GM18498 (cell line): ENCODE data around the gene RBM44.

Experiments
- ATAC-seq: cut with Tn5 transposase; IDR thresholded peaks from one replicate; pipeline ENCODE4 v1.9.1; 2021; ENCODE audit warnings: mild to moderate bottlenecking, moderate library complexity; ENCODE audit not compliant: unreplicated experiment

The RBM44 gene

DNA sequence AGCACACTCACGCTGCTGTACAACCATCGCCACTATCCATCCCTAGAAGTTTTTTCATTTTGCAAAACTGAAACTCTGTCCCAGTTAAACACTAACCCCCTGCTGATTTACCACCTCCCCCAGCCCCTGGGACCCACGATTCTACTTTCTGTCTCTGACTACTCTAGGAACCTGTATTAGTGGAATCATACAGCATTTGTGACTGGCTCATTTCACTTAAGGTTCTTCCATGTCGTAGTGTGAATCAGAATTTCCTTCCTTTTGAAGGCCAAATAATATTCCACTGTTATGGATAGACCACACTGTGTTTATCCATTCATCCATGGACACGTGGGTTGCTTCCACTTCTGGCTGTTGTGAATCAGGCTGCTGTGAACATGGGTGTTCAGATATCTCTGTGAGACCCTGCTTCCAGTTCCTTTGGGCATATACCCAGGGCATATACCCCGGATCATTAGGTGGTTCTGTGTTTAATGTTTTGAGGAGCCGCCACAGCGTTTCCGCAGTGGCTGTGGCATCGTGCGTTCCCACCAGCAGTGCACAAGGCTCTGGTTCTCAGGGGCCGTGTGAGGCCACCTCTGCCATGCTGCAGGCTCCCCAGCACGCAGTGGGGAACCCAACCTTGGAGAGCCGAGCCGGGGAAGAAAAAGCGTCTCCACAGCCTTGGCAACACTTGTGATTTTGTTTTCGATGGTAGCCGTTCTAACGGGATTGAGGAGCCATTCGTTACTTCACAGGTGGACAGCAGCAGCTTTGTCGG is 70.9 kb downstream of the RBM44 start:
- no peak for ATAC-seq

DNA sequence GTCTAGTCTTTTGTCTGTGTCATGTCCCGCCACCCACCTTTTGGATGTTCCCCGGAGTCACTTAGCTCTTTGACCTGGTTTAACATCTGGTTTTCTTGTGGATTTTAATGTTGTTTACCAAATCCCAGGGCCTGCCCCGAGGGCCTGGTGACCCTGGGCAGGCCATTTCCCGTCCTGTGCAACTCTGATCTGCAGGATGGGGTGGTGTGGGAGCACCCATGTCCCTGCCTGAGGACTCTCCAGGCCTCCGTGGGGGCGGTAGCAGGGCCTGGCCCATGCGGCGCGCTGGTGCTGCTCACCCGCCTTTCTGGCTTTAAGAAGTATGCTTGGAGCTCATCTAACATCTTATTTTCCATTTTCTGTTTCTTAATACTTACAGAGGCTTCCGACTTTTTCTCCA is 71.5 kb downstream of the RBM44 start:
- no peak for ATAC-seq

DNA sequence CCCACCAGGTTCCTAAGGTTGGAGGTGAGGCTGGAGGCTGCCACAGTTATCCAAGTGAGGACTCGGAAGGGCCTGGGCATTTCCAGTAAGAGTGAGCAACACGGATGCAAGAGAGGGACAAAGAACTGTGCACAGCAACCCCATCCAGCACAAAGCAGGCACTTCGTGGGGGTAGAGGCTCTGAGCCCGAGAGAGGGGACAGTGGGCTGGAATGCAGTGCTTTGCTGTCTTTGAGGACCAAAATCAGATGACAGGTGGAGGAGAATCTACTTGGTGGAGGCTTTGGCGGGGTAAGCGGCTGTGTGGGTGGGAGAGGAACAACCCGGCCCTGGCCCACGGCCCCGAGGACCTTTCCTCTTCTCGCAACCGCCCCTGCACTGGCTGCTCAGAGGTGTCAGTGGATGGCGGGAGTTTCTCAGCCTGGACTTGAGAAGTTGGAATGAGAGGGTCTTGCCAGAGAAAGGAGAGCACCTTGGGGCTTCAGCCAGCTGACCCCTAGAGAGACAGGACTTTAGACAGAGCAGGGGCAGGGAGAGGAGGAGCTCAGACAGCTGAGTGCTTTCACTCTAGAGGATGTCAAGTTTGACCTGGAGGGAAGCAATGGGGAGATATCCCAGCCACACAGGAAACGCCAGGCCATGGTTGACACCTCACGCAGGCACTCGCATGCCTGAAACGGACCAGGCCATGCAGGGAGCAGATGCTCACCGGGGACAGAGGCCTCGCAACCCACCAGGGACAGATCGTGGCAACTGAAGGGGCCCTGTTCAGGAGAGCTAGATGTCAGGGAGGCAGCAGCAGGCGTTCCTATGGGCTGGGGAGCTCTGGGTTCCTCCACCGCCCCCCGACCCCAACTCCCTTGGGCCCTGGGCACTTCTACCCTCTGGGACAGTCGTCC is 72.4 kb downstream of the RBM44 start:
- no peak for ATAC-seq

DNA sequence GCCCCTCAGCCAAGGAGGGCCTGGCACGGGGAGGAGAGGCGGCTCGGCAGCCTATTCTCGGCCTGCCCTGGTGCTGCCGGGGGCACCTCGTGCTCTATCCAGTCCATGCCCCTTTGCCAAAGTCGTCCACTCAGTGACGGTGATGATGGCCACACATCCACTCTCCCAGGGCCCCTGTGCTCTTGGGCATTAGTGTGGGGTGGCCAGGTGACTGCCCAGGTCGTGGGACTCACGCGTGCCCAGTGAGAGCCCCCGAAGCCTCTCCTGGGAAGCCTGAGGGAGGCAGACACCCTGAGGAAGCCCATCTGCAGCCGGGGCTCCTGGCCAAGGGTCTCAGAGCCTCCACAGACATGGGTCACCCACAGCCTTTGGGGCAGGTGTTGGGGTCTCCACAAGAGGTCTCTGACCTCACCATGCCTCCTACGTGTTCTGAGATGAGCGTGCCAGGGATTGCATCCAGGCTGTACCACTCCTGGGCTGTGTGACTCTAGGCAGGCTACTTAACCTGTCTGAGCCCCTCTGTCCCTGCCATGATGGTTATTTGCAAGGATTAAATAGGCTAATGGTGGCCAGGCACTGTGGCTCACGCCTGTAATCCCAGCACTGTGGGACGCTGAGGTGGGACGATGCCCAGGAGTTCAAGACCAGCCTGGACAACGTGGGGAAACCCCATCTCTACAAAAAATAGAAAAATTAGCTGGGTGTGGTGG is 73.8 kb downstream of the RBM44 start:
- ATAC-seq = no peak

DNA sequence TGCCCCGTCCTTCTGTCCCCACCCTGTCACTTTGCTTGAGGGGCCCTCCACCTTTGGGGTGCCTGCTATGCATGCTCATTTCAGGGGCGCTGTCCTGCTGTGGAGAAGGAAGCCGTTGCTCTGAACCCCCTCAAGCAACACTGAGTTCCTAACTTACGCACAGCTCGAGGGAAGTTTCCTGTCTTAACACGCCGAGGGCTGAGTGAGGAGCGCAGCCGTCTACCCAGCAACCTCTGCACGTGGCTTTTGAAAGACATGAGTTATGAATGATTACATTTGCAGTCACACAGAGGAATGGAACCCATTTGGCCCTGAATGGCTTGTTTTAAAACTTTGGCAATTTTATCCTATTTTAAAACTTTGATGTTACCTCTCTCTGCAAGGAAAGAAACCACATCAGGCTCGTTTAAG is 74.8 kb downstream of the RBM44 start:
- ATAC-seq = no peak

DNA sequence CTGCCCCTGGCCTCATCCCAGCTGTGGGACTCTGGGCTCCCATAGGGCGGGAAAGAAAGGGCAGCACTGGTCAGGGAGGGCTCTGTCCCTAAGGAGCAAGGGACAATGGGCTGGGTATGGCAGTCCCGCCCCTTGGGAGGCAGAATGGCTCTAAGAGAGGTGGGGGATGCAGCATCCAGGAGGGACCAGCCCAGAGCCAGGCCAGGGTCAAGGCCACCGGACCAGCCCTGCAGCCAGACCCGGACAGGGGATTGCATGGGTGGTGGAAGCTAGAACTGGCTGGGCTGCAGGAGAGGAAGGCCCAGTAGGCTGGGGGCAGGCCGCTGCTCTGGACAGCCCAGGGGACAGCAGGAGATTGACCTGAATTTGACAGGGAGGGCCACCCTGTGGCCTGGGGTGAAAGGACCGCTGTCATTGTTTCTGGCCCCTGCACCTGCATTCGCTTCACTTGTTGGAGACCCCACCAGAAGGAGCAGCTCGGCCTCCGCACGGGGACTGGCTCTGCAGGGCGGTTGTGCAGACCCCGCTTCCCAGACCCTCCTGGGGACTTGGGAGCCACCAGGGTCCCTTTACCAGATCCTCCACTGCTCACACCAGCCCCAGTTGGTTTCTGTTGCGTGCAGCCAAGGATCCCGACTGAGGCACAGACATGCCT is 75.4 kb downstream of the RBM44 start:
- no peak for ATAC-seq

DNA sequence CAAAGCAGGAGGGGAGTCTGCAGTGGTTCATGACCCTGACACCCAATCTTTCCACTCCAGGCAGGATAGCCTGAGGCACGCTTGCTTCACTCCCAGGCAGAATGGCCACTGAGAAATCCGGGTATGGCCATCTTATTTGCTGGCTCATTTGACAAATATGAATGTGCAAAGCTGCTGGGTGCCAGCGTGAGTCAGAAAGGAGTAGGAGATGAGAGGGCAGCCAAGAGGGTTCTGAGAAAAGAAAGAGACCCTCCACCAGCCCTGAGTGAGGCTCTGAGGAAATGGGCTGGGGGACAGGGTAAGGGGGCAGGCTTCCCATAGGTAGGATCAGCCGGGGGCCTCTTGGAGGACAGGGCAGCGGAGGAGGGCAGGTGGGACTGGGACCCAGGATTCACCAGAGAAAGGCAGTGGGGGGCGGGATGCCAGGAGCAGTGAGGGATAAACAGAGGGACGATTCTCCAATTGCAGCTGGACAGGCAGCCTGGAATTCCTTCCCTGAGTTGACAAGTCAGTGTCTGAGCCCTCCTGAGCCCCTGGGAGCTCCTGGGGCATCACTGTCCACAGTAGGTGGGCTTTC is 76.1 kb downstream of the RBM44 start:
- ATAC-seq = no peak

DNA sequence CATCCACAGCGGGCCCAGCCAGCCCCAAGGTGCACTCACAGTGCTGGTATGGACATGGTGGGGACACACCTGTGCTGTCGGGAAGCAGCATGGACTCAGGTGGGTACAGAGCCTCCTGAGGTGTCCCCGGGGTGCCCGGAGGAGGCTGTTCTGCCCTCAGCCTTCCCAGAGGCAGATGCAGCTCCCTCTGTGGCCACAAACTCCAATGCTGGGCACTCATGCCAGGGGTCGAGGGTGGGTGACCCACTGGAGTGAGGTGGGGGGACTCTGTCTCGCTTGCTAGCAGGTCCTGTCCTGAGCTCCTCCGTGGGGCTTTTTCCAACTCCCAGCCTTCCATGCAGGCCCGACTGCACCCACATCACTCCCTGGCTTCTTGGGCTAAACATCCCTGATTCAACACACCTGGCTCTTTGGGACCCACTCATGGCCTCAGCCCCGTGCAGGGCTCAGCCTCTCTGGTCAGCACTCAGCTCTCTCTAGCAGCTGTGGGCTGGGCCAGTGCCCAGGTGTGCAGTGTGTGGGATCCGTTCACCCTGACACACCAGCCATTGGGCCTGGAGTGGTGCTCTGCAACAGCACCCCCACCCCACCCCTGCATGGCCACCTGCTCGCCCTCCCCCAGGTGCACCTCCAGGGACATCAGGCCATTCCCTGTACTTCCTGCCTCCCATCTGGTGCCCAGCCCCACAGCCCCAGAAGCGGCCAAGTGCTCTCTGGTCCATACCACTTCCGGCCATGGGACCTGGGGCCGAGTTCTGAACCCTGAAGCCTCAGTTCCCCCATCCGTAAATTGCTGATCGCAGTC is 76.9 kb downstream of the RBM44 start:
- ATAC-seq = no peak

DNA sequence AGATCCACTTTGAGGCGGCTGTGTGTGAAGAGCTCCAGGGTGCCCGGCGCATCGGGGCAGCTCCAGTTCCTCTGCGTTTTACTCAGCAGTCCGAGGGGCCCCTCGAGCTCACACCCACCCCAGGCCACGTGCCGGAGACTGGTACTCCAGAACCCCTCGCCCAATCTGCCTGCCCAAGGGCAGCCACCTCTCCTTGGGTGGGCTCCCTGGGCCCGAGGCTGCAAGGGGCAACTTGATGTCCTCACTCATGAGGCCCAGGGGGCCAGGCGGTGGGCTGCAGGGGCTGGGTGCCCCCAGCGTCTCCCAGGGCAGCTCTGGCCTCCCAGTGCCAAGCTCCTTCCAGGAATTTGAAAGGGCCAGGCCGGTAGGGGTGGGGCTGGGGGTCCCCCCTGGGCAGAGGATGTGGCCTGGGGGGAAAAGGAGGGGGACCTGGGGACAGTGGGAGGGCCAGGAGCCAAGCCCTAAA is 77.5 kb downstream of the RBM44 start:
- no peak for ATAC-seq

DNA sequence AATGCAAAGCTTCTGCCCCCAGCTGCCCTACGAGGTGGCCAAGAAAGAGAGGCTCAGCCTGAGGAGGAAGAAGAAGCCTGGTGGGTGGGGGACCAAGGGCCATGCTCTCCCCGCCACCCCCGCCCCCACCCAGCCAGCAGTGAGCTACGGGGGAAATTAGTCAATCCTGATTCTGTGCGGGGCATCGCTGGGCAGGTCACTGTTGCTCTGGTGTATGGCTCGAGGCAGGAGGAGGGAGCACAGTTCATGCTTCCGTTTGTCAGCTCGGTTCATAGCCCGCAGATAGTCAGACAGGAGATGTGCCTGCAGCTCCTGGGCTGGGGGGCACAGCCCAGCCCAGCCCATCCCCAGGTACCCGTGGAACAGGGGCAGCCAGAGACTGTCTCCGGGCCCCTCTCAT is 78.0 kb downstream of the RBM44 start:
- no peak for ATAC-seq

DNA sequence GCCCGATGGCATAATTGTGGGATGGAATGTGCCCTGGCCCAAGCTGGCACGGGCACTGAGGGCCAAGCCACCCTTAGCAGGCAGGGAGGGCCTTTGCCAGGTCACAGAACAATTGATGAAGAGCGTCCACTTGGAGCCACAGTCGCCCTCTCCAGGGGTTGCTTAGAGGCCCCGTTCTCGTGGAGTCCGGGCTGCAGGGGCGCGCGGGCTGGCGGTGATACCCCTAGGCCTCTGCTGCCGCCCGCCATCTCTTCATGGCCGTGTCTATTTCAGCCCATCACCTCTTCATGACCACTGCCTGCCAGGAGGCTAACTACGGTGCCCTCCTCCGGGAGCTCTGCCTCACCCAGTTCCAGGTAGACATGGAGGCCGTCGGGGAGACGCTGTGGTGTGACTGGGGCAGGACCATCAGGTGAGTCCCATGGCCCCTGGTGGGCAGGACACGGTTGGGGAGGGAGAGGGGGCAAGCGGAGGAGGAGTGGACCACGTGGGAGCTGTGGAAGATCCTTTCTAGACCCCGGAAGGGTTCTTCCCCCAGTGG is 78.4 kb downstream of the RBM44 start:
- ATAC-seq = no peak

DNA sequence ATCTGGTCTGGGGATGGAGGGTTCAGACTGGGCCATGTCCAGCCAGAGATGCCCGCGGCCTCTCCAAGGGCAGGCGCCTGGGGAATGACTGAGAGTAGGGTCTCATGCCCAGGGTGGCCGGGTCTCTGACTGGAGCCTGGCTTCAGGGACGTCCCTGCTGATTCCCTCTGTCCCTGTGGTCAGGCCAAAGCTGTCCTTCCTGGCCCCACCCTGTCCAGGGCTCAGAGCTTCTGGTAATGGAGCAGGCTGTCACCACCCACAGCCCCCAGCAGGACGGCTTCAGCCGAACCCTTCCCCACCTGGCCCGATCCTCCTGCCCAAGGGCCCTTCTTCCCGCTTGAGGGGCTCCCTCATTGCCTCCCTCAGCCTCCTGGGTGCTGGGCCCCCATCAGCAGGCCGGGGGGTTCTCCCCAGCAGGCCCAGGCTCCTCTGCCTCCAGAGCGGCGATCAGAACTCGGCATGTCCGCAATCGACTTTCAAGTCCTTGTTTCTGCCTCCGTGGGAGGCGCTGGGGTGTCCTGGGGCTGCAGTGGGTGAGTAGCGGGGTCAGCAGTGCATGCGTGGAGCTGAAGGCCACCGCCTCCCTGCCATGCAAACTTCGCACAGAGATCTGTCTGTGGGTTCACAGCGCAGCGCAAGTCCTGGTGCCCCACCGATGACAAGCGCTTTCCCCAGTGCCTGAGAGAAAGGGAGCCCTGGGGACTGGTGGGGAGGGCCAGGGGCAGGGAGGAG is 79.2 kb downstream of the RBM44 start:
- ATAC-seq = no peak

DNA sequence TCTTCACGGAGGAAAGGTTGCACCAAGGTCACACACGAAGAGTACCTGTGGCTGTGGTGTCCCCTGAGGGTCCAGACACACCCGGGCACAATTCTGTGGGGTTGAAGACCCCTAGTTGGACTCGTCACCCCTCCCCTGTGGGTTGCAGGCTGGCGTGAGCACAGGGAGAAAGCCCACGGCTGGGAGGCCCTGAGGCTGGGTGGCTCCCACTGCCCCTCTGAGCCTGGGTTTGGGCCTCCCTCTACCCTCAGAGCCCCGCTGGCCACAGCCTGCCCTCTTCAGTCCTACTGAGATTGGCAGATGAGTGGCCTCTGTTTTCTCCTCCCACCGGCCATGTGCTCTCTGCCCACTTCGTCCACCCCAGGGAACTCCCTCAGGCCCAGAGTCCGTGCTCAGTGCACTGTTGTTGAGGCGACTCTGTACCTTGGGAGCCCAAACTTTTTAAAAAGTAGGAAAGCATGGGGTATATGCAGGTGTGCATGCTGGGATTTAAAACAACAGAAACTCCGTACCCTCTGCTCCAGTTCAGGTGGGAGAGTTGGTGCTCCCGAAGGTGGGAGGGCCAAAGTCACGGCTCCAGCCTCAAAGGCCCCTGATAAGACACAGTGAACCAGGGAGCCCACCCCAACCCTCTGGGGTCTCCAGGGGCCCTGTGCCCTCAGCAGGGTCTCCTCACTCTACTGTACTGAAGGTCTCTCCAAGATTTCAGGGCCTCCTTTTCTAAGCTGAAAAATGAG is 79.9 kb downstream of the RBM44 start:
- ATAC-seq = no peak

DNA sequence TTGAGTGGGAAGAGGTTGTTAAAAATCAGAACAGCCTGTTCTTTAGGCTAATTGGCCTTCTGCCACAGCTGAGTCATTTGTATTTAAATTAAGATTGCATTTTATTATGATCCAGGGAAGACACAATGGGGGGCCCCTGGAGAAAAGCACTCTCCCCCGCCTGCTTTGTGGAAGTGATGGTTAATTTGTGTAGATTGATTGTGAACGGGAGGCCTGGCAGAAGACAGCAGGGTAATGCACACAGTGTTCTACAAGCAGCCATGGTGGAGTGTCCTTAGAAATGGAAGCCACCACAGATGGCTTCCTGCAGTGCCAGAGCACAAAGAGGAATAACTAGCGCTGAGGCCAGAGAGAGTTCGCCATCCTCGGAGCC is 80.5 kb downstream of the RBM44 start:
- no peak for ATAC-seq

DNA sequence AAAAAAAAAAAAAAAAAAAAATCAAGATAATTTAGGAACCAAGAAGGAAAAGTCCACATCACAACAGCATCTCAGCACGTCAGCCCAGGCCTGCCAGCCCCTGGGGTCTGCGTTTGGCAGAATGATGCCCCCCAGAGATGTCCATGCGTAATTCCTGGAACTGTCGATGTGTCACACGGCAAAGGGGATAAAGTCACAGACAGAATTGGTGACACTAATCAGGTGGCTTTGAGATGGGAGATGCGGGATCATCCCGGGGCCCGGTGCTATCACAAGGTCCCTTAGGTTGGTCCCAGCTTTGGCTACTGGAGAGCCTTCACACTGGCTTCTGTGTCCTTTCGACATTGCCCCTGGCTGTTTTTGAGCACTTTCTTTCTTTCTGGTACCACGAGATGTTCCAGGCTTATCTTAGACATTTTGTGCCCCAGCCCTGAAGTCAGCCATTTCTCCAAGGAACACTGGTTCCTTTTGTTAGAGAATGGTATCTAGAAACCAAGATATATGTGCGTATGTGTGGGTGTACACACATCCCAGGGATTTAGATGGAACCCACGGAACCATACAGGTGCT is 81.5 kb downstream of the RBM44 start:
- no peak for ATAC-seq

DNA sequence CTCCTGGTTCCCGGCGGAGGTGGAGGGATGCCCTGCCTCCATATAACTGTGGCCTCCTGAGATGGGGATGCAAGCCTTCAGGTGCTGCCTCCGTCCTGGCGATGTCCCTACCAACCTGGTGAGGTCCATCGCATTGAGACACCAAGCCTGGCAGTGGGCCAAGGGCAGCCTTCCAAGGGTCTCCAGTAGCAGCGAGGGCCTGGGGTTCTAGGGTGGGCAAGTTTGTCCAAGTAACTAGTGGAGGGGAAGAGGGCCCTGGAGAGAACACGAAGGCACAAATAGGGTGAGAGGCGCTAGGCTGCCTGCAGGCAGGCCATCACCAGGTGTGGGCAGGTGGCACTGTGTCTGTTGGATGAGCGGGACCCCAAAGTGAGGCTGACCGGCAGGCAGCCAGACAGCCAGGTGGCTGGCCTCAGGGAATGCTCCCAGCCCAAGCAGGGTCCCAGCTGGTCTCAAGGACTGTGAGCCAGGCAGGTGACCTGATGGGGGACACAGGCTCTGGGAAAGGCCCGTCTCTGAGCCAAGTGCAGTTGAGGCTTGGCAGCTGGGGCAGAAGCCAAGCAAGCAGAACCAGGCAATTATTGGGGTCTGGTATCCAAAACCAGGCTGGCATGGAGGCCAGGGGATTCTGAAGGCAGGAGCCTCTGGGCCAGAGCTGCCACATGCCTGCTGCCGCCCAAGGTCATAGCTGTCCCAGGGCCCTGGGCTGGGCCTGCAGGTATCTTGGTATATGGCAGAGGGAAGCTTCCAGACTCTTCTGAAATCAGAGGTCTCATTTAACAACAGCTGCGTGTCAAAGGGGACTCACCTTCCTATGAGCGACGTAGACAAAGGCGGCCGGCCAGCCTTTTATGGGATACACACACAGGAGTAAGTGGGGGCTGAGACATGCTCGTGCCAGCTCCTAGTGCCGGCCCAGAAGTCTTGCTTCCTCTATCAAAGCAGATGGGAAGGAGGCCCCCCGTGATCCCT is 84.2 kb downstream of the RBM44 start:
- ATAC-seq = no peak
